GM12878 (cell line): ENCODE results near the gene HCN4.

ENCODE experiments used
- ATF3 ChIP-seq: IDR thresholded peaks from 2 replicates; pipeline ENCODE4 v1.6.1; 2011; ENCODE audit warnings: low read depth, mild to moderate bottlenecking, low read length, moderate library complexity, borderline replicate concordance; ENCODE audit errors: extremely low read depth
- BRCA1 ChIP-seq: IDR thresholded peaks from 2 replicates; pipeline ENCODE4 v1.6.1; 2011; ENCODE audit warnings: low read depth, low read length, improper control_type of control experiment
- CTCF ChIP-seq, 3 experiments: IDR thresholded peaks in 2 of 3; conservative IDR thresholded peaks in 1 of 3; 2 replicates each; pipeline ENCODE4 v1.5.1; 2011; ENCODE audit warnings: low read depth in 3 of 3, low read length in 3 of 3, mild to moderate bottlenecking in 3 of 3, control low read depth in 2 of 3, moderate library complexity in 2 of 3, inconsistent platforms in 1 of 3, mixed read lengths in 1 of 3; ENCODE audit not compliant: control insufficient read depth in 2 of 3, insufficient read depth in 1 of 3; ENCODE audit errors: extremely low read depth in 1 of 3
- KDM1A ChIP-seq: fragments of 200-600 bp; sonication (generic); IDR thresholded peaks from 2 replicates; pipeline ENCODE4 v1.6.1; 2016; ENCODE audit warnings: borderline replicate concordance
- POLR2AphosphoS5 ChIP-seq: IDR thresholded peaks from 2 replicates; pipeline ENCODE4 v1.6.1; 2011; ENCODE audit warnings: mild to moderate bottlenecking, low read length, inconsistent platforms
- SP1 ChIP-seq: IDR thresholded peaks from one replicate; pipeline ENCODE4 v1.6.1; 2011; ENCODE audit warnings: low read depth, low read length

- TF ChIP-seq BRCA1 (no peak), ATF3 (no peak), POLR2AphosphoS5 (no peak), KDM1A (no peak), SP1 (no peak), CTCF (IDR thresholded peaks at IDR 0.05 in 2 of 3, conservative IDR thresholded peaks at IDR 0.05 in 1 of 3; ENCODE audit: control insufficient read depth in 2 of 3, extremely low read depth in 1 of 3, insufficient read depth in 1 of 3, low read depth in 3 of 3, low read length in 3 of 3) (no peak)
Observed at GRCh38 chr15:73321496-73322450, 47.0 kb downstream of the HCN4 start.
